ENCODE results near the gene ETV1.

GRCh38 chr7:13980474-13980873, 9.0 kb downstream of the ETV1 start:
- no peak for TF ChIP-seq CTCF (IDR thresholded peaks at IDR 0.05 in 4 of 5, conservative IDR thresholded peaks at IDR 0.05 in 1 of 5)
- no peak for TF ChIP-seq POLR2A (IDR thresholded peaks at IDR 0.05)

Data from gastrocnemius medialis (tissue), 4 donors.